ENCODE measurements around the gene SURF2. TPM values are rescaled to one million over a fixed set of nuclear protein-coding genes. Genes with fewer than 3 reads are reported as not detected.

The SURF2 gene
- total RNA-seq, 1 experiment from 2014 or later: 27.8 TPM

DNA sequence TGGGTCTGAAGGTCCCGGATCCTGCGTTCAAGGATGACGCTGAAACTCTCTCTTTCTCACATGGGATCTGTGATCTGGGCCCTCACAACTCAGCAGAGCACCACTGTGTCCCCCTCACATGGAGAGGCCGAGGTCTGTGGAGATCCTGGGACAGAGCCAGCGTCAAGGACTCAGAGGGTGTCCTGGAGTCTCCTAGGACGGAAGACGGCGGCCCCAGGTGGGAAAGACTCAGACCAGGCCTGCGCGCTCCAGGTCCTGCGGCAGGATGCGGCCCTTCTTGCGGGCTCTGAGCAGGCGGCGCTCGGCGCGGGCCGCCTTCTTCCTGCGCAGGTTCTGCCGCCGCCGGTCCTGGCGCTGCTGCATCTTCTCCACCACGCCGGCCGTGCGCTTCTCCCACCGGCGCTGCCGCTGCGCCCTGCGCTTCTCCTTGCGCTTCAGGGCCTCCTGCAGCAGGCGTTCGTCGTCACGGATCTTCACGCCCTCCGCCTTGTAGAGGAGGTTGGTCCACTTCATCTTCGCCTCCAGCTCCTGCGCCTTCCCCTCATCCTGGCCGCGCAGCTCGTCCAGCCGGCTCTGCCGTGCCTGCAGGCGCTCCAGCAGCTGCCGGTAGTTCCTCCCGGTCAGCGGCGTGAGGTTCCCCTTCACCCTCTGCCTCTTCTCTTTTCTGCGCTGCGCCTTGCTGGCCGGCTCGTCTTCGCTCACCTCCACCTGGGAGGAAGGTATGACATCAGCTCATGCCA is 24.5 kb upstream of the SURF2 start (continued):
- TF ChIP-seq CTCF (IDR thresholded peaks at IDR 0.05 in 2 of 3, conservative IDR thresholded peaks at IDR 0.05 in 1 of 3; ENCODE audit: borderline replicate concordance in 1 of 3, insufficient read depth in 1 of 3, low read depth in 2 of 3, low read length in 2 of 3) (no peak), SRF (IDR thresholded peaks at IDR 0.05; ENCODE audit: low read depth) (no peak), MAX (IDR thresholded peaks at IDR 0.05) (no peak), ZFX (IDR thresholded peaks at IDR 0.05) (no peak), EGR1 (IDR thresholded peaks at IDR 0.05; ENCODE audit: low read depth) (no peak), EZH2phosphoT487 (IDR thresholded peaks at IDR 0.05; ENCODE audit: borderline replicate concordance) (no peak)

DNA sequence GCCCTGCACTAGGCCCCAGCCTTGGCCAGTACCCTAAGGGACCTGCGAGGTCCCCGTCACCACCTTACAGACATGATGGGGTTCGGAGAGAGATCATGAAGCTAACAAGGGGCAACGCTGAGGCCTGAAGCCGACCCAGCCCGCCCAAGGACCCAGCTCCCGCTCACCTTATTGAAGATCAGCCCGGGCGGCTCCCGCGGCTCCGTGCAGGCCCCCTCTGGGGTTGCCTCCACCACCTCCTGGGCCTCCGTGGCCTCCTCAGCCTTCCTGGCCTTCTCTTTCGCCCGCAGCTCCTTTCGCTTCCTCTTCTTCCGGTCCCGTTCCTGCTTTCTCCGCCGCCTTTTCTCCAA is 24.0 kb upstream of the SURF2 start:
- Histone ChIP-seq H3K9me2 (ENCODE audit: insufficient read depth) (no peaks in the 10 kb centered on the region), H3K36me3 (ENCODE audit: control insufficient read depth in 1 of 2, insufficient read depth in 2 of 2, low read length in 2 of 2) (peaks cover 34 to 42% of the 10 kb centered on the region in 2 experiments; a peak in 3 of 4 replicates), H3K9me3 (ENCODE audit: control insufficient read depth in 1 of 2, insufficient read depth in 1 of 2, low read depth in 1 of 2, low read length in 2 of 2) (no peaks in the 10 kb centered on the region), H3K9ac (ENCODE audit: low read length) (no peak overlapping the region), H2AFZ (ENCODE audit: low read depth, low read length, poor library complexity, severe bottlenecking) (no peak overlapping the region), H4K20me1 (ENCODE audit: insufficient read depth) (no peaks in the 10 kb centered on the region; the same call in 1 of the 2 replicates), H3K4me3 (replicated peaks in 1 of 2; ENCODE audit: low read depth in 1 of 2, low read length in 2 of 2) (no peak overlapping the region), H3K4me1 (ENCODE audit: control insufficient read depth in 1 of 2, insufficient read depth in 2 of 2, low read length in 2 of 2) (peaks cover 12 to 32% of the 10 kb centered on the region in 2 experiments), H3K27ac (ENCODE audit: low read depth, low read length) (no peak overlapping the region), H3K79me2 (ENCODE audit: insufficient read depth, low read length) (peaks cover 44% of the 10 kb centered on the region), H3K4me2 (ENCODE audit: low read length) (no peak overlapping the region), H3K27me3 (ENCODE audit: insufficient read depth, low read length) (no peaks in the 10 kb centered on the region)
- no peak for TF ChIP-seq FOSL1 (IDR thresholded peaks at IDR 0.05; ENCODE audit: low read depth)
- no peak for TF ChIP-seq RAD21 (IDR thresholded peaks at IDR 0.05; ENCODE audit: low read depth)
- TF ChIP-seq SP1 (IDR thresholded peaks at IDR 0.05; ENCODE audit: low read depth): no peak
- TF ChIP-seq CBX3 (IDR thresholded peaks at IDR 0.05; ENCODE audit: low read depth): no peak
- TF ChIP-seq CEBPB (IDR thresholded peaks at IDR 0.05; ENCODE audit: low read depth): no peak
- ATAC-seq: no peak
- DNase-seq (ENCODE audit: low read depth, low spot score): no peak
- no TSS peak for BruUV-seq (replicated peaks)
- ChIA-PET POLR2A (no interaction called here), CTCF (interaction anchor here (2.1 kb wide), 1 partner anchor 147 kb away, joined by 7 read pairs; no protein-coding TSS in a partner anchor), RAD21 (ENCODE audit: low non-redundant PET in 1 of 2, low total read pairs in 2 of 2, uncharacterized antibody in 2 of 2, unreplicated experiment in 2 of 2) (no interaction called here)
- intact Hi-C loops (cut with micrococcal nuclease): no loop called here
